GM21723 (cell line): Measurements from ENCODE around the gene RPL35A.

Source experiments
- ATAC-seq: cut with Tn5 transposase; IDR thresholded peaks from one replicate; pipeline ENCODE4 v1.9.1; 2021; ENCODE audit warnings: mild to moderate bottlenecking, moderate library complexity; ENCODE audit not compliant: unreplicated experiment

RPL35A gene

GRCh38 chr3:197996855-197997254 lies 46.9 kb downstream of the RPL35A start:
- ATAC-seq, result no peak

- no peak for ATAC-seq
Observed at GRCh38 chr3:197997936-197998335, 47.9 kb downstream of the RPL35A start.
